NCI-H345 treated with DMSO at 0.1 percent for 48 hours (cell line): ENCODE results near the gene JAKMIP1.

Experiments
- DNase-seq: peaks from one replicate; lab custom pipeline; 2025; ENCODE audit not compliant: unreplicated experiment; lab: John Stamatoyannopoulos, UW

JAKMIP1 gene

DNA sequence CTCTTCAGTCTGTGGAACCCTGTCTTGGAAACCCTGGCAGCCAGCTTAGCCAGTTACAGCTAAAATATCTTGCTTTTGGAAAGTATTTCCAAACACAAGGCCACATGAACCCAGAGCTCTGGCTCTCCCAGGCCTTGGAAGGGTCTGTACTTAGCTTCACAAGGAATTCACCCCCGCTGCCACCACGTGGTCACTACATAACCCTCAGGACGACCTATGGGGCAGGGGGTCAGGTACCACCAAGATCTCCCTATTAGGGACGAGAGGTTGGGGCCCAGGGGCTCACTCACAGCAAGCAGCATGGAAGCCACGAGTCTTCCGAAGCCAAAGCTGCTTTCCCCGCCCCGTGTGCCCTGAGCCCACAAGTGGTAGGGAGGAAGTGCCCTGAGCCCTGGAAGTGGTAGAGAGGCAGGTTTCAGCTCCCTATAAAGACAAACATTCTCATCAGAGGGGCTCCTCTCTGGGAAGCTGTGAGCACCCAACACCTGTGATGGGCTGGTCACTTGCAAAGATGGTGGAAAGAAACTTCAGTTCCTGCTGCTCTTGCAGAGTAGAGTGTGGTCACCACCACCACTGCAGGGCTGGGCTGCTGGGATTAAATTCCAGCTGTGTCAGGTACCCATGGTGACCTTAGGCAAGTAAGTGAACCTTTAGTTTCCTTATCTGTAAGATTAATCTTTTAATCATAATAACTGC lies 4.7 kb upstream of the JAKMIP1 start:
- no peak for DNase-seq

DNA sequence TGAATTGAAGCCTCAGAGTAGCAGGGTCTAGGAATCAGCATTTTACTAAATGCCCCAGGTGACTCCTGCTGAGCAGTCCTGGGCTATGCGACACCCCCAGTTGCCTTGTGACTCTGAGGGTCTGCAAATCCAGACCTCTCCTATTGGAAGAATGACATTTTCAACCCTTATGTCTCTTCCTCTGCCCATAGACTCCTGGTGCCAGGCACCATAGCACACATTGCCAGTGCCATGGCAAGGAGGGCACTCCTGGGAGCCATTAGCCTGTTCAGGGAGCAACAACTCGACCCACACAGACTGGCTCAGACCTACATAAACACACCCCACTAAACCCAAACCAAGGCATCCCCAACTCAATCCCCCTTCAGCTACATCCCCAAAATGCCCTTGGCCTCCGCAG lies 3.7 kb upstream of the JAKMIP1 start:
- no peak for DNase-seq

DNA sequence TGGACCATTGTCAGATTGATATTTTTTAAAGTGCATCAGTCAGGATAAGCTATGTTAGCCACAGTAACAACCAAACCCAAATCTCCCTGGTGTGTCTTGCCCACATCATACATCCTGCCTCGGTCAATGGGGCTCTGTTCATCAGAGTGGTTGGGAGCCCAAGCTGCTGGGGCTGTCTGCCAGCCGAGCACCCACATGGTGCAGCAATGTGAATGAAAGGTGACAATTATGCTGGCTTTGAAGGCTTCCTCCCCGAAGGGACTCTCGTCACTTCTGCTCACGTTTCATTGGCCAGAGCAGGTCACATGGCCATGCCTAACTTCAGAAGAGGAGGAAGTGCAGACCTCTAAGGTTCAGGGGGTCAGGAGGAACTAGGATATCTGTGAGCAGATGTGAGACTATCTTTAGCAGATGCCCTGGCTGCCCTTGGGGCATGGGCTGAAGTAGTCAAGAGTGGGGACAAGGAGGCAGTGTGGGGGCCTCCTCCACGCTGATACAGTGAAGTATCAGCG lies 1.3 kb upstream of the JAKMIP1 start:
- no peak for DNase-seq

DNA sequence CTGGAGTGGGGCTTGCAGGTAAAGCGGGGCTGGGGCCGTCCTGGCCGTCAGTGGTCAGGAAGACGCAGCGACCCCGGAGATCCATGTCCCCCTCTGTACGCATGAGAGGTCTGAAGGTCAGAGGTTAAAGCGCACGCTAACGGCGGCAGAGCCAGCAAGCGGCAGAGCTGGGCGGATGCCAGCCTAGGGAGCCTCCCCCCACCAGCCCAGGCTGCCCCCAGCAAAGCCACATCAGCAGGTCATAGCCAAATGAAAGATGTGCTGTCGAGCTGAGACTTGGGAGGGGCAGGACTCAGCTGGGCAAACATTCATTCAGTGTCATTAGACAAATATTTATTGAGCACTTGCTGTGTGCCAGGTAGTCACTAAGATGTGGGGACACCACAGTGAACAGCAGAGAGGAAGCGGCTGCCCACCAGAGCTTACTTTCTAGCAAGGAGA lies 593 bp upstream of the JAKMIP1 start:
- peak; percentile 24 for DNase-seq

DNA sequence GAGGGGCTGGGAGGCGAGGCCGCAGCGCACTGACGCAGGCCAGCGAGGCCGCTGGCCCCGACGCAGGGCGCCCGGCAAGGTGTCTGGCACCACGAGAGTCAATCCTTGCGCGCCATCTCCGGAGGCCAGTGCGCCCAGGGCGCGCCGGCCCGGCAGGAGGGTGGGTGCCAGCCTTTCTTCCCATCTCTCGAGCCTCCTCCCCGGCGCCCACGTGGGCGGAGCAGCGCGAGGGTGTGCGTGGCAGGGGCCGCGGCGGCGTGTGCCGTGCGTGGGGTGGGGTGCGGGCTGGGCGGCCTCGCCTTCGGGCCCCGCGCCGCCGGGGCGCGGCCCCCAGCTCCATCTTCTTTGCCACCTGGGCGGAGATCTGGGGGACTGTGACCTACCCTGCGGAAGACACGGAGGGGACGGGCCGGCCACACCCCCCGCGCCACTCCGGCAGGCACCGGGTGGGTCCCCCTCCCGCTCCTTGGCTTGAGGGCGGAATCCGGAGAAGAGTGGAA lies 877 bp downstream of the JAKMIP1 start:
- DNase-seq = no peak

DNA sequence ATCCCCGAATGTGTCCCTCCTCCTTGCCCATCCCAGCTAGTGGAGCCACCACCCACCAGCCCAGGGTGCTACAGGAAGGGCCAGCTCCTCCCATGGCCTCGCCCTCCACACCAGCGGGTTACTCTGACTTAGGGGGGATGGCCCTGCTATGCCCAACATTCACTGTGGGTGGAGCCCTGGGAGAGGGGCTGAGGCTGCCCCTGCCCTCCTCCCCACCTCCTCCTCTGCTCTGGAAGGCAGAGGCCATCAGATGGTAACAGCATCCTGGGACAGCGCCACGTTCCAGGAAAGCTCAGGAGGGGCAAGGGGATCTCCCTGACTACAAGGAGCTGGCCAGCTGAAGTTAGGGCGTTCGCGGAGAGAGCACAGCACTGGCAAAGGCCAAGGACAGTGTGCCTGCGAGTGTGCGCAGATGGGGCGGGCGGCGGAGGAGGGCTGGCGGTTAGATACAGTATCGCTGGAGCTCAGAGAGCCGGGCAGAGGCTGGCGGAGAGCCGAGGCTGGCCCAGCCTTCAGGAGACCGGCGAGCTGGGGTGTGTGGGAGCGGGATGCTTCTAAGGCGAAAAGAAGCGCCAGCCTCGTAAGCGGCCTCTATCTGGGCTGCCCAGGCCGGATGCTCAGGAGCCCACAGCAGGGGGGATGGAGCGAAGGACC lies 1.5 kb downstream of the JAKMIP1 start:
- no peak for DNase-seq

DNA sequence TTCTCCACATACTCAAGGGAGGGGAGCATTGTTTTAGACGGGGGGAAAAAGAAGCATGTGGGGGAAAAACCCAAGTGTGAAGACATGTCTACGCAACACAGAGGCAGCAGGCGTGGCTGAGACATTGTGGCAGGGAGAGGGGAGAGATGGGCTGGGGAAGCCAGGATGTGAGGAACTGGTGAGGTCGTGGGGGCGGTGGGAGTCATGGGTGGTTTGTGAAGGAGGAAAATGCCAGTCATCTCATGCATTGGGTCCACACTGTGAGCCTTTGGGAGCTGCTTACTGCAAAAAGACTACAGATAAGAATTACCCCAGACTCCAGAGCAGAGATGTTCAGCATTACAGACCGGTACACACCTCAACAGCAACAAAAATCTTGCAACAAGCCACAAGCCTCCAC lies 2.1 kb downstream of the JAKMIP1 start:
- no peak for DNase-seq

DNA sequence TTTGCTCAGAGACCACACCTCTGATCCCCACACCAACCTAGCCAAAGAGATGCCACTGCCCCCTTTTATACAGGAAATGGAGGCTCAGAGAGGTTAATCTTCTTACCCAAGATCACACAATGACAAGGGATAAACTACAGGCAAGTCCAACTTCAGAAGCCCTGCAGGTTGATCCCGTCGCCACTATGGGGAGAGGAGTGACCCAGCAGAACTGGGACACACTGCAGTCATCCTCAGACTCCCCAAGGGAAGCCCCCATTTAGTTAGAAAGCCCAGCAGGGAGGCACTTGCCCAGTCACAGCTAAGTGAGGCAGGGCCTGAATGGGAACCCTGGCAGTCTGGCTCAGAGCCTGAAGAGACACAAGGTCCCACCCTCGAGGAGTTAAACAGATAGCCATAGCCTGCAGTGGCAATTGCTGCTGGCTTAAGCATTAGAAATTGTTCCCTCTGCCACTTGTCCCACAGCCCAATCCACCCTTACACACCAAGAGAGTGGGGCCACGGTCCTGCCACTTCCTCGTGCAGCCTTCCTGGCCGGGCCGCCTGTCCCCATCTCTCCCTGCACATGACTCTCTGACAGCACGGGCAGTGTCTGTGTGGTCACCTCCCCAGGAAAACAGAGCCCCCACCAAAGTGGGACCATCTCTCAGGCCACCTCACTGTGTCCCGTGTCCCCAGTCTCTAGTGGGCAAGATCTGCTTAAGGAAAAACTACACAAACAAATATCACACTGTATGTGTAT lies 2.7 kb downstream of the JAKMIP1 start:
- DNase-seq = no peak

DNA sequence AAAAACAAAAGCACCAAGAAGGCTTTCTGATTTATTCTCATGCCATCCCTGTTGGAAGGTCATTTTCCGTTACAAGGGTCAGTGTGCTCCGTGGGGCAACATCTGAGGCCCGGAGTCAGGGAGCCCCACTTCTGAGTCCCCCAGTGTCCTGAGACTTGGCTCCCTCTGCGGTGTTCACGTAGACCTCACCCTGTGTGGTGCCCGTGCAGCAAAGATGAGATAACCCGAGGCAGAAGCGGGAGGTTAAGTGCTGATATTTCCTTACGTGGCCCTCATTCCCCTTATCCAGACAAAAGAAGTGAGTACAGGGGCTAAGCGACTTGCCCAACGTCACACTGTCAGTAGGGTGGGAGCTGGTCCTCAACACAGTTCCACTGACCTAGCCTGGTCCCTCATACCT lies 3.5 kb downstream of the JAKMIP1 start:
- no peak for DNase-seq

DNA sequence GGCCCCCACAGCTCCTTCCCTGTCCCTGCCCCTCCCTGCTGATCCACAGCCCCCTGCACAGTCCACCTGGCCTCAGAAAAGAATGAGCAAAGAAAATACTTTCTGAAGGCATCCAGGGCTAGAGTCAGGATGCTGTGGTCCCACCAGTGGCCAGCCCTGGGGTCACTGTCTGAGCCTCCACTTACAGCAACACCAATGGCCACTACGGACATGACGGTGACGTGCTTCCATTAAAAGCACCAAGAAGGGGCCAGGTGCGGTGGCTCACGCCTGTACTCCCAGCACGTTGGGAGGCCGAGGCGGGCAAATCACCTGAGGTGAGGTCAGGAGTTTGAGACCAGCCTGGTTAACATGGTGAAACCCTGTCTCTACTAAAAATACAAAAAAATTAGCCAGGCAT lies 4.0 kb downstream of the JAKMIP1 start:
- no peak for DNase-seq

DNA sequence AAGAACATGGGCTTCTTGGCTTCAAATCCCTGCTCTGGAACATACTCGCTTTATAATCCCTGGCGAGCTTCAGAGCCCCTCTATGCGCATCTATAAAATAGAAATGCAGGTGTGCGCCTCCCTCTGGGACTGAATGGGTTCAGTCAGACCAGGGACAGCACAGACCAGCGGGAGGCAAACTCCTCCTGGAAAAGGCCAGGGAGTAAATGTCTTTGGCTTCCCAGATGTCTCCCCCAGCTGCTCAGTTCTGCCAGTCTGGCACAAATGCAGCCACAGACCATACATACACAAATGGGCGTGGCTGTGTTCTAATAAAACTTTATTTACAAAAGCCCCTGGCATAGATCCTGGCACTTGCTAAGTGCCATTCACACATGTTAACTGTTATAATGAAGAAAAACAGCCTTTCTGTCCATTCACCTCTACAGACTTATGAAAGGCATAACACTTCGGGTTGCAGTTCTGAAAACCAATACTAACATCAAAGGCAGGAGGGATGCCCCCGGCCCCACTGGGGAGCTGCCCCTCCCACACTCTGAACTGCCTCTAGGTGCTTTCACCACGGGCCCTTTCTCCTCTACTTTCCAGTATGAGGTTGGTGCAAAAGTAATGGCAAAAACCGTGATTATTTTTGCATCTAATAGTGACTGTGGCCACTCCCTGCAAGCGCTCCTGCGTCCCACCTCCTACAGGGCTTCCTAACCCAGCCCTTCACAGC lies 4.6 kb downstream of the JAKMIP1 start:
- peak; percentile 5 for DNase-seq

DNA sequence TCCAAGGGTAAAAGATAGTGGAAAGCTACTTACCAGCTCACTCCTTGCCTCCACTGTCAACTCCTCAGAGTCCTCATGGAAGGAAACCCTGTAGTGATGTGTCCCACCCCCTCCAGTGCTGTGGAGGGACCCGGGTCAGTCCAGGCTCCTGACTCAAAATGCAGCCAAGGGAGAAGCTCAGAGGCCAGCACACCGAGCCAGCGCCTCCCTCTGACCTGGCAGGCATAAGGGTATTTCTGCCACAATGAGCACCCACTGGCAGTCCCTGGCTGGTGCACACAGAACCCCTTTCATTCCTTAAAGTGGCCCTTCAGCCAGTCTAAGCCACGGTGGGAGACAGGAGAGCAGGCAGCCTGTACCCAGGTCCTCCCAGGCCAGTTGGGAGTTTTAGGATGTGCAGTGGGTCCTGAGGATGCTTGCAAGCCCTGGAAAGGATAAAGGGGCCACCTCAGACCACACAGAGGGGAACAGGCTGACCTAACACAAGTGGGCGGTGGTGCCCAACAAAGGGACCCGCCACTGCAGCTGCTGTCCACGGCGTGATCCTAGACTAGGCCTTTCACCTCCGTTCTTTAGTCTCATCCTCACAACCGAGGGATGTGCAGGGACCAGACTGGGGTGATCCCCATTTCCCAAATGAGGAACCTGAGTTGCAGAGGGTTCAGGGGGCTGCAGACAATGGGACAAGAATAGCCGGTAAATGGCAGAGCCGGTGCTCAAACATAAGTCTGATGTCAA lies 5.7 kb downstream of the JAKMIP1 start:
- DNase-seq = no peak

DNA sequence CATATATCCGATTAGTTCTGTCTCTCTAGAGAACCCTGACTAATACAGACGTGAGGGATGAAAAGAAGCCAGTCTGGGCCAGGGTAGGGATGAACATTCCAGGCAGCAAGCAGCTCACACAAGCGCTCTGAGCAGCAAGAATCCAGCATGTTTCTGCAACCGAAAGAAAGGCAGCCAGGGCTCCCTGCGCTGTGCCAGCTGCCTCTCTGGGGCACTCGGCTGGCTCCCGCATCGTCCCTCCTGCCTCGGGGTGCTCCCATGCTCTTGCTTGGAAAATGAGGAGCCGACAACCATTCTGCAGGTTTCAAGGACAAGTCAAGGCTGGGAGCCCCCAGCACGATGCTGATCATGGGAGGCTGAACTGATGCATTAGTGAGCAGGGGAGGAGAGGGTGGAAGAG lies 7.0 kb downstream of the JAKMIP1 start:
- no peak for DNase-seq

DNA sequence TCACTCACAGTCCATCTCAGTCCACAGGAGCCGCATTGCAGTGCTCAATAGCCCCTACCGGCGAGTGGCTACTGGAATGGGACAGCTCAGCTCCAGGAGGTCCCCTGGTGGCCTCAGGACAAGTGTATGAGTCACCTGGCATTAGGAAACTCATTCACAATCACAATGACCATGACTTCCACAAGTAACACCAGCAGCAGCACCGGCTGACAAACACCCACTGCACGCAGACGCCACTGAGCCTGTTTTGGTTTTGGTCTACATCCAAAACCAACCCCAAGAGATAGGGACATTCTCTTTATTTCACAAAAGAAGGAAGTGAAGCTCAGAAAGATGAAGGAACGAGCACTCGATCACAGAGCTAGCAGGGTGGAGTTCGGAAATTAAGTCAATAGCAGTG lies 8.1 kb downstream of the JAKMIP1 start:
- DNase-seq = no peak

DNA sequence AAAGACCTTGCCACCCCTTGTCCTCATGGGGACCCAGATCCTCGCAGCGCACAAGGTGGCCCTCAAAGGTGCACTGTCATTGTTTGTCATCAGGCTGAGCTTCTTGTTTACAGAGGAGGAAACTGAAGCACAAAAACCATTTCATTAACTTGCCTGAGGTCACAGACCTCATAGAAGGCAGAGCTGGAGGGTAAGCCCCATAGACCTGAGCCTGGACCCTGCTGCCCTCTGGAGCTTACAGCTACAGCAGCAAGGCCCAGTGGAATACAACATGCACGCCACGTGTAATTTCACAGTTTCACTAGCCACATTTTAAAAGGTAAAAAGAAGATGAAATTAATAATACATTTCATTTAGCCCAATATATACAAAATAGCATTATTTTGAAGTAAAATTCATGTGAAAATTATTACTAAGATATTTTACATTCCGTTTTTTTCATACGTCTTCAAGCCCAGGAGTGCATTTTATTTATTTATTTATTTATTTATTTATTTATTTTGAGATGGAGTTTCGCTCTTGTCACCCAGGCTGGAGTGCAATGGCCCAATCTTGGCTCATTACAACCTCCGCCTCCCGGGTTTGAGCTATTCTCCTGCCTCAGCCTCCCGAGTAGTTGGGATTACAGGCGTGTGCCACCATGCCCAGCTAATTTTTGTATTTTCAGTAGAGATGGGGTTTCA lies 8.8 kb downstream of the JAKMIP1 start:
- DNase-seq = no peak

DNA sequence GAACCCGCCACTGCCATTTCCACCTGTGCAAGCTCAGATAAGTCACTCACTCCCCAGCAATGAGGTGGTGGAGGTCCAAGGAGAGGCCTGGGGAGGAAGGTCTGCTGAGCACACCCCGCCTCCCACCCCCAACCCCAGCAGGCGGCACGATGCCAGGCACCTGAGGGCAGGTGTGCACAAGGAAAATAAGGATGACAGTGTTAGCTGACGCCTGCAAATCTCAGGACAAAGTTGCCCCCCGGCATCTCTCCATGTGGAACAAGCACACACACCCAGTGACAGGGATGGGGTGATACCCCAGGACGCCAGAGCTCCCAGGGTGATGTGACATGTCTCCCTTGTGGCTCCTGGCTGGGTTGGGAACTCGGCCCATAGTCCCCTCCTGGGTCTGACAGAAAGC lies 9.9 kb downstream of the JAKMIP1 start:
- no peak for DNase-seq

DNA sequence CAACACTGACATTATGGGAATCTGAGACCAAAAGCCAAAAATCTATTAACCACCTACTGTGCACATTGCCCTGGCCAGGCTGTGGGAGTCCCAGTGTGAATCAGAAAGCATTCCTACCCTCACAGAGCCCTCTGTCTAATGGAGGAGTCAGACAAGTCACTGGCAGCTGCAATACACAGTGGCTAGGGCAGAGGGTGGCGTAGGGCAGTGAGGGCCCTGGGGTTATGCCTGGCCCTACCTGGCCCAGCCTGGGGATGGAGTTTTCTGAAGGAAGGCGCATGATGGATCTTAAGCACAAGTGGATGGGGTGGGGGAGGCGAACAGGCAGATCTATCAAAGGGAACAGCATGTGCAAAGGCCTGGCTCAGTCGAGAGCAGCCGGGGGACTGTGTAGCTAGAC lies 10.8 kb downstream of the JAKMIP1 start:
- DNase-seq = no peak

DNA sequence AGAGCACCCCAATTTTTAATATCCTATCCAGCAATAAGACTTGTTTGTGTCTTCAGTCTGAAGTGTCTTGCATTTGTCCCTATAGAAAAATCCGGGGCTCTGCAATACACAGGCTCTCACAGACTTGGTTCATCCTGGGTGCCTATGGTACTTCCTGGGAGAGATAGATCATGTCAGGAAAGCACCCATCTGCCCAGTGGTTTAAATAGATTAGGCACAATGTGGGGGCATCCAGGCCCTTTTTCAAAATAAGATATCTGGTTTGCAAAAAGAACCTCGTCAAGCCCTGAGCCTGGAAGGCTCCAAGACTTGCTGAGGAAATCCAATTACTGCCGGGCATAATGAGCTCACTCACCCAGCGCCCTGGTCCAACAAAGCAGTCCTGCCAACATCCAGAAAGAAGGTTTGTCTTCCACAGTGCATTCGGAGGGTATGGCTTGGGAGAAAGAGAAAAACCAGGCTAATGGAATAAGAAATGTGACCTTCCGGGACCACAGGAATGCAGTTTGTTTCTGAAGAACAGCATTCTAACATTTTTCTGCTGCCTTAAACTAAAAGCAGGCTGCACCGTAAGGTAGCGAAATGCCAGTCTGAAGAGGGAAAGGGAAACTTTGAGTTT lies 11.6 kb downstream of the JAKMIP1 start:
- no peak for DNase-seq

DNA sequence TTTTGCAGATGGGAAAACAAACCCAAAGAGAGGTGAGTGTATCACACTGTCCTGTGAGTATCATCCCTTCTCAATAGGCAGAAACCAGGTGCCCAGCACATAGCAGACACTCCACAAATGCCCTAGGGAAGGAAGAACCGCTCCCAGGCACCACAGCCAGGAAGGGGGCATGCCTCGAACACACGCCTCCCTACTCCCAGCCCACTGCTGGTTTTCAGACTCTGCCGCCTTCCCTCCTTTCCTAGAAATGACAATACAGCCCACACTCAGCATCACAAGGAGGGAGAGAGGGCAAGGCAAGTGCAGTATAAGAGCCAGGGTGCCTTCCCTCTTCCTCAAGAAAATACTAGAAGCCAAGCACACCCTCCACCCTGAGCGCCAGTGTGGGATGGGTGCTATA lies 16.2 kb downstream of the JAKMIP1 start:
- DNase-seq = no peak

DNA sequence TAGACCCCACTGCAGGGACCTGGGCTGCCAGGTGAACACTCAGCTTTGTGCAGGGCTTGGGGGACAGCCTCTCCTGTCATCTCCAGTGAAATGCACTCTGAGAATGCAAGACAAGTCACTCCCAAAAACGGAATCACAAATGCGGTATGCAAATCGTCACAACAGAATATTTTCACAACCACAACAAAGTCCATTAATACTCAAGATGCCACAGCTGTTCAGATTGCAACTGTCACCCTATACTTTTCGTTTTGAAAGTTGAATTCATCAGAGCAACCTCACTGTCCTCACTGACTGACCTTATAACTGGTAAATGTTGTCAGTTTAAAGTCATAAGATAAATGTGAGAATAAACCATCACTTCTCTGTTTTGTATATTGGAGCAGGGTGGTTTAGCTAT lies 16.6 kb downstream of the JAKMIP1 start:
- DNase-seq = no peak
